HEK293T (cell line): ENCODE results near the gene FKBP11.

ENCODE experiments used
- ELF4 ChIP-seq: fragments of 450-650 bp; IDR thresholded peaks from 2 replicates; pipeline ENCODE4 v1.6.1; 2017; ENCODE audit warnings: antibody characterized with exemption
- FOXA1 ChIP-seq: fragments of 450-650 bp; IDR thresholded peaks from 2 replicates; pipeline ENCODE4 v1.6.1; 2016; ENCODE audit warnings: mild to moderate bottlenecking
- FOXK2 ChIP-seq: fragments of 450-650 bp; IDR thresholded peaks from 2 replicates; pipeline ENCODE4 v1.6.1; 2016; ENCODE audit warnings: mild to moderate bottlenecking
- FOXM1 ChIP-seq: fragments of 450-650 bp; IDR thresholded peaks from 2 replicates; pipeline ENCODE4 v1.6.1; 2017; ENCODE audit warnings: mild to moderate bottlenecking, borderline replicate concordance
- HDGF ChIP-seq: fragments of 450-650 bp; IDR thresholded peaks from 2 replicates; pipeline ENCODE4 v1.6.1; 2017; ENCODE audit warnings: antibody characterized with exemption, borderline replicate concordance
- LEF1 ChIP-seq: fragments of 450-650 bp; IDR thresholded peaks from 2 replicates; pipeline ENCODE4 v1.6.1; 2017; ENCODE audit warnings: mild to moderate bottlenecking, borderline replicate concordance
- SP1 ChIP-seq: fragments of 450-650 bp; IDR thresholded peaks from 2 replicates; pipeline ENCODE4 v1.6.1; 2017
- SUZ12 ChIP-seq: fragments of 450-650 bp; IDR thresholded peaks from 2 replicates; pipeline ENCODE4 v1.6.1; 2016; ENCODE audit warnings: mild to moderate bottlenecking
- TARDBP ChIP-seq: fragments of 450-650 bp; IDR thresholded peaks from 2 replicates; pipeline ENCODE4 v1.6.1; 2016
- ZNF384 ChIP-seq: fragments of 450-650 bp; IDR thresholded peaks from 2 replicates; pipeline ENCODE4 v1.6.1; 2016

DNA sequence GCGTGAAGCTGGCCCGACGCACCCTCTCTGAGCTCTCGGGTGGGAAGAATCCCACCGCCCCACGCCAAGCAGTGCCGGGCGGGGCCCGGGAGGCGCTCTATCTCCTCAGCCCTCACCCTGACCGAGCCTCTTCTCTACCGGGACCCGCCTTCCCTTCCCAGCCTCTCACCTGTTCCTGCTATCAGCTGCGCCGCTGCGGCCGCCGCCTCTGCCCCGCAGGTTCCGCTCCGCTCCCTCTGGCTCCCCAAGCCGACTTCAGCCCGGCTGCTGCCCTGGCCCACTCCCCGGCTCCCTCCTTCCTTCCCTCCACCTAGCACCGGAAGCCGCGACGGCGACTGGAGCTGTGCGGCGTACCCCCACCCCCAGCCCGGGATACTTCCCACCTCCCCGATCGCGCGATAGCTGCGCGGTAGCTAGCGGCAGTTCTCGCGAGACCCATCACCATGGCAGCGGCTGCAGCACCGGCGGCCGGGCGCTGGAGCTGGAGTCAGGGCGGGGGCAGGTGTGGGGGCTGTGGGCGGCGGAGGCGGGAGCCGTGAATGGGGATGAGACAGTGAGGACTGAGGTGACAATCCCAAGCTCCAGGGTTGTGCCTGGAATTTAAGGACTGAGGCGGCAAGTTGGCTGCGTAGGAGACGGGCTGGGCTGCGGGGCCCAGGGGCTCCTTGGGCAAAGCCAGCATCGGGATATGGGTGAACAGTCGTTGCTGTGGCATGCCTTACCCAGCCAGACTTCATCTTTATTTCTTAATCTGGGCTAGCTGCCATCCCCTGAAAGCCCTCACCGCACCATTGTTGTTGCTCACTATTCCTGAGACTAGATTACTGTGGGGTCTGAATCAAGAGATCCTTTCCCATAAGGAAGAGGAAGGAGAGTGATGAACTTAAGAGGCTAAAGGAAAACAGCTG lies 32.1 kb upstream of the FKBP11 start, which contains the start of gene ARF3:
- no peak for TF ChIP-seq FOXK2
- TF ChIP-seq ELF4, result peak; percentile 44
- no peak for TF ChIP-seq LEF1
- no peak for TF ChIP-seq HDGF
- TF ChIP-seq TARDBP, result no peak
- no peak for TF ChIP-seq FOXM1
- peak; percentile 82 for TF ChIP-seq SP1
- TF ChIP-seq FOXA1, result no peak
- TF ChIP-seq ZNF384, result no peak
- TF ChIP-seq SUZ12, result no peak
